ENCODE measurements around the gene TULP1. TPM values are rescaled to one million over a fixed set of nuclear protein-coding genes. Genes with fewer than 3 reads are reported as not detected.

The TULP1 gene
- total RNA-seq, 1 experiment from 2014 or later, result not detected

DNA sequence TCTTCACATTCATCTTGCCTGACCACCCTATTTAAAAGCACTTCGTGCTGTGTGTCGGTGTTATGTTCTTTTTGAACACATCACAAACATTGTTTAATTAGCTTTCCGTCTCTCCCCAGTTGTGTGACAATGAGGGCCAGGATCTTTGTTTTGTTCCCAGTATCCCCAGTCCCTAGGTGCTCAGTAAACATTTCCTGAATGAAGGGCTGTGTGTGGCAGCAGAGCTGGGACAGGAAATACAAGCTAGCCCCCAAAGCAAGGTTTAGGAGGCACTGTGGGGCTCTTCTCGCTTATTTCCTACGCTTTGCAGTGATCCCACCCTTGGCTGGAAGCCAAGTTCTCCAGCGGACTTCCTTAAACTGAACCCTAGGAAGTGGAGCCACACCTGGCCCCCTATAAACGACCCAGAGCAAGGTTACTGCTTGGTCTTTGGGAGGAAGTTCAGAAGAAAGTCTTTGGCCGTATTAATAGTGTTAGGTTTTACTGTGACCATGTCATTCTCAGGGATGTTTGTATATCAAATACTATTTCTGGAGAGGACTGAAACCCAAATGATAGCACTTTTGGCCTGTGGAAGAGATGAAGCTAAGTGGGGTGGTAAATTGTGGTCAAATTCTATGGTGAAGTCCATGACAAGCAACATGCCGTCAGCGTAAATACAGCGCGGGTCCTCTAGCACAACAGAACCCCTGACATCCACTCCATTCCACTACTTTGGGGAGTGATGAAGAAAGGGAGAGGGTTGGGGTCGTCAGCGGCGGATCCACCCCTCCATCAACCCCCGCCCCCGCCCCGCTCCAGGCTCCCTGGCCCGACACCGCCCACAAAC, 61.1 kb downstream of the TULP1 start:
- TF ChIP-seq EZH2 (IDR thresholded peaks at IDR 0.05; ENCODE audit: low read depth), result no peak
- TF ChIP-seq, protein P1, sequence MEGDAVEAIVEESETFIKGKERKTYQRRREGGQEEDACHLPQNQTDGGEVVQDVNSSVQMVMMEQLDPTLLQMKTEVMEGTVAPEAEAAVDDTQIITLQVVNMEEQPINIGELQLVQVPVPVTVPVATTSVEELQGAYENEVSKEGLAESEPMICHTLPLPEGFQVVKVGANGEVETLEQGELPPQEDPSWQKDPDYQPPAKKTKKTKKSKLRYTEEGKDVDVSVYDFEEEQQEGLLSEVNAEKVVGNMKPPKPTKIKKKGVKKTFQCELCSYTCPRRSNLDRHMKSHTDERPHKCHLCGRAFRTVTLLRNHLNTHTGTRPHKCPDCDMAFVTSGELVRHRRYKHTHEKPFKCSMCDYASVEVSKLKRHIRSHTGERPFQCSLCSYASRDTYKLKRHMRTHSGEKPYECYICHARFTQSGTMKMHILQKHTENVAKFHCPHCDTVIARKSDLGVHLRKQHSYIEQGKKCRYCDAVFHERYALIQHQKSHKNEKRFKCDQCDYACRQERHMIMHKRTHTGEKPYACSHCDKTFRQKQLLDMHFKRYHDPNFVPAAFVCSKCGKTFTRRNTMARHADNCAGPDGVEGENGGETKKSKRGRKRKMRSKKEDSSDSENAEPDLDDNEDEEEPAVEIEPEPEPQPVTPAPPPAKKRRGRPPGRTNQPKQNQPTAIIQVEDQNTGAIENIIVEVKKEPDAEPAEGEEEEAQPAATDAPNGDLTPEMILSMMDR (conservative IDR thresholded peaks at IDR 0.05), result no peak
- no peaks in the 10 kb centered on the region for H3K9me3 ChIP-seq (ENCODE audit: insufficient read depth, low read depth)
- H3K4me2 ChIP-seq, result peak overlapping the region; percentile 95
- no peaks in the 10 kb centered on the region for H3K9me2 ChIP-seq (ENCODE audit: insufficient read depth)
- DNase-seq, result no peak
- H3K27me3 ChIP-seq (ENCODE audit: insufficient read depth, low read depth), result no peaks in the 10 kb centered on the region
- no TSS peak for BruUV-seq (replicated peaks)
- no peaks in the 10 kb centered on the region for H3K36me3 ChIP-seq (ENCODE audit: low read depth)
- H3K79me2 ChIP-seq (ENCODE audit: low read depth), result 0 out of 2 replicates have a peak, but pooled peaks cover 9% of the 10 kb centered on the region
- H3K4me3 ChIP-seq, result no peak overlapping the region; the same call in 1 of the 2 replicates
- no peak overlapping the region for H3K27ac ChIP-seq
- H3K4me1 ChIP-seq (replicated peaks; ENCODE audit: insufficient read depth), result peaks cover 21% of the 10 kb centered on the region
- no peaks in the 10 kb centered on the region for H4K20me1 ChIP-seq (ENCODE audit: insufficient read depth)
- H2AFZ ChIP-seq, result no peak overlapping the region
- intact Hi-C loops (cut with micrococcal nuclease; ENCODE audit: unreplicated experiment), result loop anchor here (1.0 to 5.0 kb wide), 2 partner anchors 17 to 59 kb away; partner anchors contain the start of gene RPL10A
- CTCF ChIA-PET, result interaction anchor here (1.0 to 1.3 kb wide), 3 partner anchors 16 to 109 kb away, joined by 3 to 6 read pairs (median 4); partner anchors contain the start of gene PPARD
- POLR2A ChIA-PET (ENCODE audit: unreplicated experiment), result no interaction called here
- H3F3A ChIP-seq (ENCODE audit: insufficient read depth, low read depth), result peaks cover 10% of the 10 kb centered on the region; the same call in 1 of the 2 replicates

DNA sequence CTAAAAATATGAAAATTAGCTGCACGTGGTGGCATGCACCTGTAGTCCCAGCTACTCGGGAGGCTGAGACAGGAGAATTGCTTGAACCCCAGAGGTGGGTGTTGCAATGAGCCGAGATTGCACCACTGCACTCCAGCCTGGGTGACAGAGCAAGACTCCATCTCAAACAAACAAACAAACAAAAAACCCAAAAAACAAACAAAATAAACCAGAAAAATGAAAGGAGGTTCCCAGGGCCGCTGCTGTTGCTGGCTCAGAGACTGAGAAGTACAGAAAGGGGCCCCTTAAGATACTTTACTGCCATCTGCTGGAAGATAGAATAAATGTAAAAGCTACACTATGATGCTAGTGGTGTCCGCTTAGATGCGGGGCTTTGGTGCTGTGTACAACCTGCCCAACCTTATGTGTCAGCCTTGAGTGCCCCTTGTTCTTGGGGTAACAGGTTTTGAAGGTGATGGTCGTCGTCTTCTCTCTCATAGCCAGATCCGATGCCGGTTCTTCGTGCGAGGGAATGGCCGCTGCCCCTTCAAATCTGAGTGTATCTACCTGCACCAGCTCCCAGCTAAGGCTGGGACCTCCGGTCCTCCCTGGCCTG, 63.3 kb downstream of the TULP1 start:
- Histone ChIP-seq H3F3A (ENCODE audit: insufficient read depth, low read depth) (peaks cover 10% of the 10 kb centered on the region; the same call in 1 of the 2 replicates), H3K9me3 (ENCODE audit: insufficient read depth, low read depth) (no peaks in the 10 kb centered on the region), H2AFZ (no peak overlapping the region), H3K27ac (no peak overlapping the region), H3K36me3 (ENCODE audit: low read depth) (no peaks in the 10 kb centered on the region), H4K20me1 (ENCODE audit: insufficient read depth) (no peaks in the 10 kb centered on the region), H3K4me1 (replicated peaks; ENCODE audit: insufficient read depth) (peaks cover 21% of the 10 kb centered on the region), H3K79me2 (ENCODE audit: low read depth) (0 out of 2 replicates have a peak, but pooled peaks cover 9% of the 10 kb centered on the region), H3K4me3 (no peak overlapping the region), H3K9me2 (ENCODE audit: insufficient read depth) (no peaks in the 10 kb centered on the region), H3K27me3 (ENCODE audit: insufficient read depth, low read depth) (no peaks in the 10 kb centered on the region), H3K4me2 (no peak overlapping the region)
- CTCF ChIA-PET, result interaction anchor here (0.6 to 1.8 kb wide), 7 partner anchors 19 to 1876 kb away, joined by 3 to 25 read pairs (median 7); partner anchors contain the start of genes ARMC12, PPARD and RPL10A
- DNase-seq, result peak; percentile 22 to 68
- POLR2A ChIA-PET (ENCODE audit: unreplicated experiment), result interaction anchor here (0.6 kb wide), 1 partner anchor 34 kb away, joined by 5 read pairs; no protein-coding TSS in a partner anchor
- BruUV-seq (replicated peaks), result no TSS peak
- intact Hi-C loops (cut with micrococcal nuclease; ENCODE audit: unreplicated experiment), result loop anchor here (1.0 kb wide), 2 partner anchors 107 to 152 kb away; partner anchors contain the start of genes DEF6 and PPARD
- no peak for TF ChIP-seq EZH2 (IDR thresholded peaks at IDR 0.05; ENCODE audit: low read depth)
- TF ChIP-seq, protein P1 (conservative IDR thresholded peaks at IDR 0.05), result peak; percentile 89

- Histone ChIP-seq H3K27ac (no peak overlapping the region), H3K79me2 (ENCODE audit: low read depth) (0 out of 2 replicates have a peak, but pooled peaks cover 6% of the 10 kb centered on the region), H2AFZ (no peak overlapping the region), H3K4me3 (no peak overlapping the region), H3K9me3 (ENCODE audit: insufficient read depth, low read depth) (no peaks in the 10 kb centered on the region), H3K27me3 (ENCODE audit: insufficient read depth, low read depth) (no peaks in the 10 kb centered on the region), H3K4me1 (replicated peaks; ENCODE audit: insufficient read depth) (peaks cover 11% of the 10 kb centered on the region), H3K36me3 (ENCODE audit: low read depth) (no peaks in the 10 kb centered on the region), H3F3A (ENCODE audit: insufficient read depth, low read depth) (peaks cover 10% of the 10 kb centered on the region; the same call in 1 of the 2 replicates), H4K20me1 (ENCODE audit: insufficient read depth) (no peaks in the 10 kb centered on the region), H3K9me2 (ENCODE audit: insufficient read depth) (no peaks in the 10 kb centered on the region), H3K4me2 (no peak overlapping the region)
- no TSS peak for BruUV-seq (replicated peaks)
- ChIA-PET CTCF (interaction anchor here (0.9 kb wide), 1 partner anchor 105 kb away, joined by 4 read pairs; no protein-coding TSS in a partner anchor), POLR2A (ENCODE audit: unreplicated experiment) (no interaction called here)
- intact Hi-C loops (cut with micrococcal nuclease; ENCODE audit: unreplicated experiment), result no loop called here
- no peak for DNase-seq
- TF ChIP-seq EZH2 (IDR thresholded peaks at IDR 0.05; ENCODE audit: low read depth), result no peak
- TF ChIP-seq, protein P1 (conservative IDR thresholded peaks at IDR 0.05), result no peak
These were observed 64.5 kb downstream of the TULP1 start for GRCh38 chr6:35448191-35448590.

Data from PC-9 (cell line).